Peyer's patch (tissue), 4 donors: ENCODE data around the gene CLN6.

ENCODE experiments used
- CTCF ChIP-seq, 6 experiments: fragments of 450-650 bp in 4 of 6; fragments of 200-600 bp in 2 of 6; sonication (generic) in 1 of 6; IDR thresholded peaks; one replicate each; pipeline ENCODE4 v1.5.1; 2017 to 2019; ENCODE audit warnings: antibody characterized with exemption in 6 of 6, mild to moderate bottlenecking in 3 of 6, moderate library complexity in 1 of 6
- POLR2A ChIP-seq, 2 donors: fragments of 450-650 bp; IDR thresholded peaks; one replicate each; pipeline ENCODE4 v1.5.1; 2017; ENCODE audit warnings: antibody characterized with exemption in 2 of 2, mild to moderate bottlenecking in 2 of 2, moderate library complexity in 2 of 2

GRCh38 chr15:68207176-68207935, 22.2 kb downstream of the CLN6 start:
- no peak for TF ChIP-seq CTCF (IDR thresholded peaks at IDR 0.05)
- no peak for TF ChIP-seq POLR2A (IDR thresholded peaks at IDR 0.05)
